Suprapubic skin (tissue), 3 donors: Measurements from ENCODE around the gene ALDH3B1.

Experiments
- CTCF ChIP-seq, 2 donors: fragments of 200-600 bp in 1 of 2; fragments of 450-650 bp in 1 of 2; sonication (generic) in 1 of 2; IDR thresholded peaks; one replicate each; pipeline ENCODE4 v1.5.1; 2016 to 2019; ENCODE audit warnings: antibody characterized with exemption in 2 of 2, mild to moderate bottlenecking in 1 of 2, moderate library complexity in 1 of 2
- POLR2A ChIP-seq, 2 donors: fragments of 450-650 bp; IDR thresholded peaks; one replicate each; pipeline ENCODE4 v1.6.1; 2017; ENCODE audit warnings: antibody characterized with exemption in 2 of 2, mild to moderate bottlenecking in 2 of 2, moderate library complexity in 2 of 2

- TF ChIP-seq CTCF (IDR thresholded peaks at IDR 0.05) (no peak), POLR2A (IDR thresholded peaks at IDR 0.05) (no peak)
Measured at GRCh38 chr11:67997475-67997921, 12.6 kb upstream of the ALDH3B1 start.
